RWPE1 (cell line): Measurements from ENCODE around the gene HNF1B.

Source experiments
- CTCF ChIA-PET: fragments of 350-600 bp; sonication (Branson Sonifier 250); formaldehyde crosslinking; extraction: SDS; loops from one replicate; lab custom pipeline; 2021; lab: Yijun Ruan, JAX
- POLR2A ChIA-PET: fragments of 400-600 bp; formaldehyde crosslinking; extraction: SDS; loops from one replicate; lab custom pipeline; 2020; ENCODE audit warnings: antibody characterized with exemption; ENCODE audit not compliant: low non-redundant PET; lab: Yijun Ruan, JAX
- DNase-seq: peaks from one replicate; pipeline ENCODE4 v3.0.0; 2012; ENCODE audit warnings: low spot score
- H3K27ac ChIP-seq: fragments of 450-650 bp; 2 replicates; pipeline ENCODE4 v1.5.1; 2017
- TF ChIP-seq, protein P1 (sequence below): fragments of 450-650 bp; conservative IDR thresholded peaks from 2 replicates; pipeline ENCODE4 v1.5.1; 2017; ENCODE audit warnings: low read depth, mild to moderate bottlenecking

HNF1B gene

DNA sequence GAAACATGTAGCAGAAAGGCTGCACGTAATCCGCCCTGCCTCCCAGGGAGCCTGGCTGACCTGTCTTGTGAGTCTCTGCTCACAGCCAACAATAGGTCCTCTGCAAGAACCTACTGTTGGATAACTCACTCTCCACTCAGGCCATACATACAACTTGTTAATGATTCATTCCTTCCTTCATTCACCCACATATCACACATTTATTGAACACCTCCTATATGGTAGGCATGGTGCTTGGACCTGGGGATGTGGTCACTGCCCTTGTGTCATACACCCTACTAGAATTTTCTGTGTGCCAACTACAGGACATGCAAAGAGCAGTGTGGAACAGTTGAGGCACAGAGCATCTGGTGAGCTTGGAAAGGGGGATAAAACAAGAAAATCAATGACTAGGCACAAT lies 28.1 kb upstream of the HNF1B start:
- CTCF ChIA-PET: interaction anchor here (0.6 kb wide), 1 partner anchor 72 kb away, joined by 4 read pairs; no protein-coding TSS in a partner anchor
- TF ChIP-seq, protein P1, sequence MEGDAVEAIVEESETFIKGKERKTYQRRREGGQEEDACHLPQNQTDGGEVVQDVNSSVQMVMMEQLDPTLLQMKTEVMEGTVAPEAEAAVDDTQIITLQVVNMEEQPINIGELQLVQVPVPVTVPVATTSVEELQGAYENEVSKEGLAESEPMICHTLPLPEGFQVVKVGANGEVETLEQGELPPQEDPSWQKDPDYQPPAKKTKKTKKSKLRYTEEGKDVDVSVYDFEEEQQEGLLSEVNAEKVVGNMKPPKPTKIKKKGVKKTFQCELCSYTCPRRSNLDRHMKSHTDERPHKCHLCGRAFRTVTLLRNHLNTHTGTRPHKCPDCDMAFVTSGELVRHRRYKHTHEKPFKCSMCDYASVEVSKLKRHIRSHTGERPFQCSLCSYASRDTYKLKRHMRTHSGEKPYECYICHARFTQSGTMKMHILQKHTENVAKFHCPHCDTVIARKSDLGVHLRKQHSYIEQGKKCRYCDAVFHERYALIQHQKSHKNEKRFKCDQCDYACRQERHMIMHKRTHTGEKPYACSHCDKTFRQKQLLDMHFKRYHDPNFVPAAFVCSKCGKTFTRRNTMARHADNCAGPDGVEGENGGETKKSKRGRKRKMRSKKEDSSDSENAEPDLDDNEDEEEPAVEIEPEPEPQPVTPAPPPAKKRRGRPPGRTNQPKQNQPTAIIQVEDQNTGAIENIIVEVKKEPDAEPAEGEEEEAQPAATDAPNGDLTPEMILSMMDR: no peak
- no peak for DNase-seq
- H3K27ac ChIP-seq: no peak overlapping the region
- POLR2A ChIA-PET: no interaction called here

DNA sequence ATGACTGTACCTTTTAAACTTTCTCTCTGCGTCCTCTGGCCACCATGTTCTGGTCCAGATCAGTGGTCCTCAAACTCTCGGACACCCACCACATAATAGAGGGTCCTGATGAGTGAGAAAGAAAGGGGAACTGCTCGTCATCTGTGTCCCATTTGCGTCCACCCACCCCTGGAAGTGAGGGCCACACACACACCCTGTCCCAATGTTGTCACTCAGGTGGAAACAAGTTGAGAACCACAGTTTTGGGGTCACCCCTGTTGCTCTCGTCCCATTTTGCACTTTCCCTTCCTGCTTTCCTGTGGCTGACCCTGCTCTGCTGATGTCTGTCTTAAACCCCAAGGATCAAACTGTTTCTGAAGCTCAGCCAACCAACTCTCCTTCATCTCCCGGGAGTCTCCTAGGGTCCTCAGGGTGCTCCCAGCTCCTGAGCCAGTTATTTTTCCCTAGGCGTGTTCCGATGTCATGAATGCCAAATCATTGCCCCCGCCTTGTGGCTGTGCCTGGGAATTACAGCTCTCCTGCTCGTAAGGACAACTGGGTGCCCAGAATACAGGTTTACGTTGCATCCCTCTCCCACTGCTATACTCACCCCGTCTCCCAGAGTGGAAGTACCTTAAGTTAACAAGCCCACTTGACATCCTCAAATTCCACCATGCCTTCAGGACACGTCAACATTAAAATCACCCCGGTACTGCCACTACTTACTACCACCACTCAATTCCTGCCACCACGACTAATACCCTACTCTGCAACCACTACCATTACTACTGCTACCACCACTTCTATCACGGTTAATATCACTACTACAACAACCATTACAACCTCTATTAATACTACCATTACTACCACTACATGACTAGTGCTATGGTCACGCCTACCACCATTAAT lies 26.0 kb upstream of the HNF1B start:
- TF ChIP-seq, protein P1: peak; percentile 66
- POLR2A ChIA-PET: no interaction called here
- H3K27ac ChIP-seq: no peak overlapping the region
- peak; percentile 55 for DNase-seq
- CTCF ChIA-PET: interaction anchor here (0.6 to 2.5 kb wide), 13 partner anchors 11 to 620 kb away, joined by 3 to 27 read pairs (median 3); no protein-coding TSS in a partner anchor

DNA sequence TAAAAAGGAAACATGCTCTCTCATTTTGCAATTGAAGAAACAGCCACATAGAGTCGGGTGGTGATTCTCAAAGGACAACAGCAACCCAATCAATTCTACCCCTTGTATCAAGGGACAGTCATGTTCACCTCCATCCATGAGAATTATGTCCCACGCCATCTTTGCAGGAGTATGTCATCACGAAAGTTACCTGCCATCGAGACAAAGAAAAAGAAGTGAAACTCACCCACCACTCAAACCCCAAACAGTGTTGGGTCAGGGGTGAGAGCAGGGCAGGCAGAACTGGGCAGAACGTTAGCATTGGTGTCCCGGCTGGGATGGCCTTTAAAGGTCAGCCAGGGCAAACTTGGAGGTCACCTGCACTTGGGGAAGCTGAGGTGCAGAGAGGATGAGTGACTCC lies 24.2 kb upstream of the HNF1B start:
- ChIA-PET CTCF (interaction anchor here (0.7 to 1.1 kb wide), 2 partner anchors 47 to 119 kb away, joined by 3 read pairs; no protein-coding TSS in a partner anchor), POLR2A (no interaction called here)
- DNase-seq: no peak
- TF ChIP-seq, protein P1: no peak
- no peak overlapping the region for H3K27ac ChIP-seq

DNA sequence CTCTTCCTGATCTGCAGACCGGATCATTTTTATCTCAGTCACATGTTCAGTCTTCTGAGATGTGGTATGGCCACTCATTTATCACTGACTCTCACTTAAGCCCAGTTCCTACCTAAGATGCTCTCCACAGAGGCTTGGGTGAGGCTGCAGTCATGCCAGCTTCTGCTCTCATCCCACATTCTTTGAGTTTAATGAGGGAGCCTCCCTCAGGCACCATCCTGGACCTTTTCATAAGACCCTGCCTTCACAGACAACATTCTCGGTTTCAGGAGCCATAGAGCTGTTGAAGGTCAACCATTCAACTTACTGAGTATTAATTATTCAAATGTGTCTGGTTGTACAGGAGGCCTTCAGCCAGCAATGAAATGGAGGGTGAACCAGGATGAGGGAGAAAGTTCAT lies 23.6 kb upstream of the HNF1B start:
- no peak for DNase-seq
- TF ChIP-seq, protein P1: no peak
- ChIA-PET CTCF (interaction anchor here (1.1 kb wide), 1 partner anchor 48 kb away, joined by 3 read pairs; no protein-coding TSS in a partner anchor), POLR2A (no interaction called here)
- no peak overlapping the region for H3K27ac ChIP-seq

DNA sequence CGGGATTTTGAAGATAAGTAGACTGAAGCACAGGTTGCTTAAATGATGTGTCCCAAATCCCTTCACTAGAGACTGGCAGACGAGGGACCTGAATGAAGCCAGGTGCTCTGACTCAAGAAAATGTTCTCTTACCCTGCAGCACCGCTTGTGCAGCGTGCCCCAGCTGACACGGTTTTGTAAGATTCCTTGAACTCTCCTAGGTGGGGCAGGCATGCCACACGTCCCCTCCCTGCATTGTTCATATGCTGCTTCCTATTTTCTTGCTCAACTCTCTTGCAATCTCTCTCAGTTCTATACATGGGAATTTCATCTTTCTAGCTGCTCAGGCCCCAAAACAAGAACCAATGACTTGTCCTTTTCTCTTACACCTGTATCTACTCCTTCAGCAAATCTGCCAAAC lies 22.1 kb upstream of the HNF1B start:
- TF ChIP-seq, protein P1: no peak
- ChIA-PET CTCF (interaction anchor here (0.6 to 1.0 kb wide), 3 partner anchors 114 to 197 kb away, joined by 3 to 4 read pairs (median 3); no protein-coding TSS in a partner anchor), POLR2A (no interaction called here)
- H3K27ac ChIP-seq: no peak overlapping the region
- no peak for DNase-seq

DNA sequence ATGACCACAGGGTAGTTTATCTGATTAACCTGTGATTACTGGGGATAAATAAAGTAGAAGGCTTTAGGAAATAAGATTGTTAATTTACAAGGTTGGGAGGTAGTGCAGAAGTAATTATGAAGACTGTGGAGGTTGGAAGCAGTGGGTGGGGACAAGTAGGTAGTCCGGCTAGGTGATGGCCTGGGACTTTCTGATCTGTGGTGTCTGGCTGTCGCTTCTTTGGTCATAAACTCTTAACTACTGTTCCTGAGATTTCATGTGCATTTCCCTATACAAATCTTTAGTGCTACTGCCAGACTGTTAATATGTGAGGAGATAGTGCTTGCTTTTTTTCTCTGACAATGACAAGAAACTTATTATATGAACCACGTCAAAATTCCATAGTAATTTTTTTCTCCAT lies 19.5 kb upstream of the HNF1B start:
- CTCF ChIA-PET: interaction anchor here (0.8 kb wide), 1 partner anchor 114 kb away, joined by 7 read pairs; no protein-coding TSS in a partner anchor
- POLR2A ChIA-PET: no interaction called here
- no peak overlapping the region for H3K27ac ChIP-seq

More for the DNA sequence above, 19.5 kb upstream of the HNF1B start:
- DNase-seq: no peak
- TF ChIP-seq, protein P1: no peak
